NK-92 treated with Interleukin-12 subunit alpha and Interleukin-12 subunit beta, amount 100 ng/mL, for 24 hours (cell line): ENCODE data around the gene HDAC4.
"Not testable (repeated sequence)": the region's sequence is repeated elsewhere in the genome, so short reads cannot be mapped to it uniquely, and the experiment has no call there.

Source experiments
- DNase-seq: peaks from one replicate; lab custom pipeline; 2025; lab: John Stamatoyannopoulos, UW

HDAC4 gene

DNA sequence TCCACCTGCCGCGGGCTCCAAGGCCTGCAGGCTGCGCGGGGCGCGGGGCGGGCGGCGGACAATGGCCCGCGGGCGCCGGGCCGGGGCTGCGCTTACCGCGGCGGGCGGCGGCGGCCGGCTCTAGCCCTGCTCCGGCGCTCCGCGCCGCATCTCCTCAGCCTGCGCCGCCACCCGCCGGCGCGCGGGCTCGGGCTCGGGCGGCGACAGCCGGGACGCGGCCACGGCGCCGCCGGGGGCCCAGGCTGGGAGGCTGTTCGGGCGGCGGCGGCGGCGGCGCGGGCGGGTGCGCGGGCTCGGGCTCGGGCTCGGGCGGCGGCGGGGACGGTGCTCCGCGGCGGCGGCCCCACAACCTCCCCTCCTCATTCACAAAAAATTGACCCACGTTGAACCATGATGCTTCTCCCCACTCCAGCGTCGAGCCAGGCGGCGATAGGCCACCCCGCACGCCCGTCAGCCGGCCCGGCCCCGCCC is at the start of gene HDAC4:
TSS of gene HDAC4 (minus strand) at position 425 of the 471 bp plus-strand sequence. CDS start 48,321 bp downstream, outside the sequence.
- no peak for DNase-seq

DNA sequence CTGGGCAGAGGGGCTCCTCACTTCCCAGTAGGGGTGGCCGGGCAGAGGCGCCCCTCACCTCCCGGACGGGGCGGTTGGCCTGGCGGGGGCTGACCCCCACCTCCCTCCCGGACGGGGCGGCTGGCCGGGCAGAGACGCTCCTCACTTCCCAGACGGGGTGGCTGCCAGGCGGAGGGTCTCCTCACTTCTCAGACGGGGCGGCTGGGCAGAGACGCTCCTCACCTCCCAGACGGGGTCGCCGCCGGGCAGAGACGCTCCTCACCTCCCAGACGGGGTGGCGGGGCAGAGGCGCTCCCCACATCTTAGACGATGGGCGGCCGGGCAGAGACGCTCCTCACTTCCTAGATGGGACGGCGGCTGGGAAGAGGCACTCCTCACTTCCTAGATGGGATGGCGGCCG is 48.6 kb upstream of the HDAC4 start:
- DNase-seq: not testable (repeated sequence)

GRCh38 chr2:239445771-239446524 is 45.1 kb upstream of the HDAC4 start:
- DNase-seq: no peak

DNA sequence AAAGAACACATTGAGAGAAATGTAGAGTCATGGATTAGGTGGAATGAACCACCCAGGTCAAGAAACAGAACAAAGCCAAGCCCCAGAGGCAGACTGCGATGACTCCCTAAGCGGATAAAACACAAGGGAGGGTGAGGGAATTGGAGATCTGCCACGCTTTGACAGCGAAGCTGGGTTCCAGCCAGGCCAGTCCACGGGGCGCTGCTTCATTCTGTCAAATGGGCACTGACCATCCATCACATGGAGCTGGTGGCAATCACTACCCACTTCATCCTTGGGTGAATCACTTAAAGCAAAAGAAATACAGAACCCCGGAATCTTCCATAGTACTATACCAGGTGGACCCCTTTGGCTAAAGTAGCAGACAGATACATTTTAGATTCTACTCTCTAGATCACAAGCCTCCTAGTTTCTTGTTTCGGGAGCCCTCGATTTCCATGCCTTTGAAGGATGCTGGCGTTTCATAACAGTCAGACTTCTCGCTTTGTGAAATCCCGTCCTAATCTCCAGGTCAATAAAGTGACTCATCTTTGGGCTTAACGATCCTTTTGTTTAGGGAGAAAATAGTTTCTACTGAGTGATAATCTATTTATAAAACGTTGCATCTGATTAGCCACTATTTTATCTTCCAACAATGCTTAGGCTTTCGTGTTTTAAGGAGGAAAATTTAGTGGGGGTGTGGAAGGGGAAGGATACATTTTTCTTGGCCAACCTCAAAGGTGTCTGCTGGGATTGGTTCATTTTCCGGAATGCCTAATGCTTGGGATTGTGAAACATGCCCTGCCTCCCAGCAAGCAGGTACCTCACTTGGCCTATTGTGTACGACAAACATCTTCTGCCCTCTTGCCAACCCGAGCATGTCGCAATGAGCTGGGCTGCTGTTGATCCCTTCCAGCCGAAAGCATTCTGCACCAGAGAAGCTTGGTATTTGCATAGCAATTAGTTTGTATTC is 44.1 kb upstream of the HDAC4 start:
- DNase-seq: no peak

DNA sequence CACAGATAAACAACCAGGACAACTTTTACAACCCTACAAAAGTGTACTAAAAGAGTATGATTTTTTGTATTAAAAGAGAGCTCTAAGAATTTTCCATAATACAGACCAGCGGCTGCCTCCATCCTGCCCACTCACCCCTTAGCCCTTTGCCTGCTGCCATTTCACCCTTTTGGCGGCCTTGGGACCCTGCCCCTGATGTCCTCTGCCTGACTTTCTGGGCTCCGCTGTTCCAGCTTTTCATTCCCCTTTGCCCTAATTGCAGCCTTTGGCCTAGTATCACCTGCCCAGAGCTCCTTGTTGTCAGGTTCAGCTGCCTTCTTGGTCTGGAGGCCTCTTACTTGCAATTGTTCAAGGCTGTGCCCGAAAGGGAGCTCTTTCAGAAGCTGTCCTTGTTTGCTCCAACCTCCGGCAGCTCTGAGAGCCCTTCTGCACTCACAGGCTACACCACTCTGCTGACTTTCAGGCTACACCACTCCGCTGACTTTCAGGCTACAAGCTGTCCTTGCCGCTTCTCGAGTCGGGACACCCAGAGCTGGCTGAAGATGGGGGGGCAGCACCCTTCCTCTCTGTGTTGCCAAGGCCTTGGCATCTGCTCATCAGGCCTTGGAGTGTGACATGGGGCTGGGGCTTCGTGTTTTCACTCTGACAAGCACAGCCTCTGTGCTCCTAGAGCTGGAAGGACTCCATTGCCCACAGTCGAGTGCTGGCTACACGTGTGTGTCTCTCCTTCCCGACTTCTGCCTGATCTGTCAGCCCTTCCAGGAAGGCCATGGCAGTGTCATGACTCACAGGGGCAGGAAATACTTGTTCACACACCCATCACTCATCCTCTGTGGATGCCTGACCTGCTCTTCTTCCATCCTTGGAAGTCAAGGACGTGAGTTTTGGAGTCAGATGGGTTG is 43.1 kb upstream of the HDAC4 start:
- no peak for DNase-seq

DNA sequence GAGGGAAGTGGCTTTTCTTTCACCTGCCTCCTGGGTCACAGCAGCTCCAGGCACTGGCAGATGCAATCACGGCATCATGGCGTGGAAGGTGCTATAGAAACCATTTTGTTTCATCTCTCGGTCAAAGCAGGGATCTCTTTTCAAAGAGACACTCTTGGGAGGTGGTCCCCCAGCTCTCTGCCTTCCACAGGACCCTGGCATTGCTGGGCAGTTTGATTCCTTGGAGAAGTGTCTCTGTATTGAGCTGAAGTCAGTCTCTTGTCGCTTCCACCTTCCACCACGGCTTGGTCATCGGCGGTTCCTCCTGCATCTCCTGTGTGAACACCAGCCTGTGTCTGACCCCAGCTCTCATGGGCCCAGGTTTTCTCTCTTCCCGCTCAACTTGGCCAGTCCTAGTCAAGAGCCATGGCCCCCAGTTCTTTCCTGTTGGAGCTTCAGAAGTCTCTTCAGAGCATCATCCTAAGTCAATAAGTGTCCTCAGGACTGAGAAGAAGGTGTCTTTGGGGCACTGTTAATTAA is 42.3 kb upstream of the HDAC4 start:
- no peak for DNase-seq

DNA sequence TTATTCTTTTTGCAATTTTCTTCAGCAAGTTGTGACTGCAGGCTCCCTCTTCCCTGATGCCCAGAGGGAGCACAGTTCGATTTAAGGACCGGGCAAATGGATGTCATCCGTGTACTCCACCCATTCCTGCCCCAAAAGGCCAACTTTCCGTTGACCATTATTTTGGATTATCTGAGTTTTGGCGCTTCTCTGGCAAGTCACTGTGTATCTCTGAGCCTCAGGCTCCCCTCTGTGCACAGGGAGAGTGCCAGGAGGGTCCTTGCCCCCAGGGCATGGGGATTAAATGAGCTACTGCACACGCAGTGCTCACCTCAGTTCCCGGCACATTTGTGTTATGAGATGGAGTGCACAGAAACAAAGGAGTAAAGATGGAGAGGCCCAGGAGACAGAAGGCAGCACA is 41.4 kb upstream of the HDAC4 start:
- DNase-seq: no peak

DNA sequence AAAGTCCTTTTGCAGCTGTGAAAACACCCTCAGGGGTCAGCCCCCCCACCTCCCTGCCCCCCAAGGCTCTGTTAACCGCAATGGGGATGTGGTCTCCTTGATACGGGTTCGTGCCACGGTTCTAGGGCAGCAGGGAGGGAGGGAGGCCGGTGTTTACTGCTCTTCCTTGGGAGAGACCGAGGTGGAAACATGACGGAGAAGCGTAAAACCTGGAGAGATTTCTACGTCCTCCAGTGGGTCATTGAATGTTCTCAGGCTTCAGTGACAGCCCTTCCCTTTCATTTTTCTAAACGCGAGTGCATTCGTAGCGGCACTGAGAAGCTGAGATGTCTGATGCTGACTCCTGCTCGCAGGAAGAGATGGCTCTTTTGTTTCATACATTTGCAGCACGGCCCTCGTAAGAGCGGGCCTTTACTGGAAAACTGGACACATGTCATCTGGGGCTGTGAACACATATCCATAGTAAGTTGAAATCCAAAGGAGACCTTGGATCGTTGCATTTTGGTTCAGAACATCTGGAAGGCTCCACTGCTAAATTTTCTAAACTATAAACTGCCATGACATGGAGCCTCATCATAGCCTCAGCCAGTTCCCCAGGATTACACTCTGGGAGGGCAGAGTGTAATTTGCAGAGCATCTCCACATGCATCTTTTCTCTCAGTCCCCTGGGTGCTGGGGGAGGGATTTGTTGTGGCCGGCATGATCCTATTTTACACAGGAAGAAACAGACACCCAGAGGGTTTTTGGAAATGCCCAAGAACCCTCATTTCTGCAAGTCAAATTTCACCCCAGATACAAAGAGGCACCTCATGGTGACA is 40.6 kb upstream of the HDAC4 start:
- no peak for DNase-seq

DNA sequence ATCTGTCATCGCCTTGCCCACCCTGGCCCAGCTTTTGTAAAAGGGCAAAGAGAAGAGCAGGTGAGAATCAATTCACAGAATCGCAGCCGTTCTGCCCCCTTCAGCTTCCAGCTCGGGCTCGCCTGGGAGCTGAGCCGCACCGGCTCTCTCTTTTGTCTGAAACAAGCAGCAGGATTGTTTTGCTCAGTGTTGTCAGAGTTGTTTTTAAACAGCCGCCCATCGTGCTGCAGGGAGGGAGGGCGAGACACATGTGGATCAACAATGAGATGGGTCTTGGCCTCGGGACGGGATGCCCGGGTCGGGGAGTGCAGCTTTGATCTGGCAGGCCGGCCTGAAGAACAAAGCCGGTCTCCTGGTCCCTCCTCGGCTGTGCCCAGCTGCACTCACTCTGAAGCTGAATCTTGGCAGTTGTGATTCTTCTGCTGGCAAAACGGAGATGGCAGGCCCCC is 39.7 kb upstream of the HDAC4 start:
- DNase-seq: no peak

- DNase-seq: no peak
Measured at GRCh38 chr2:239439754-239440315, 39.0 kb upstream of the HDAC4 start.

DNA sequence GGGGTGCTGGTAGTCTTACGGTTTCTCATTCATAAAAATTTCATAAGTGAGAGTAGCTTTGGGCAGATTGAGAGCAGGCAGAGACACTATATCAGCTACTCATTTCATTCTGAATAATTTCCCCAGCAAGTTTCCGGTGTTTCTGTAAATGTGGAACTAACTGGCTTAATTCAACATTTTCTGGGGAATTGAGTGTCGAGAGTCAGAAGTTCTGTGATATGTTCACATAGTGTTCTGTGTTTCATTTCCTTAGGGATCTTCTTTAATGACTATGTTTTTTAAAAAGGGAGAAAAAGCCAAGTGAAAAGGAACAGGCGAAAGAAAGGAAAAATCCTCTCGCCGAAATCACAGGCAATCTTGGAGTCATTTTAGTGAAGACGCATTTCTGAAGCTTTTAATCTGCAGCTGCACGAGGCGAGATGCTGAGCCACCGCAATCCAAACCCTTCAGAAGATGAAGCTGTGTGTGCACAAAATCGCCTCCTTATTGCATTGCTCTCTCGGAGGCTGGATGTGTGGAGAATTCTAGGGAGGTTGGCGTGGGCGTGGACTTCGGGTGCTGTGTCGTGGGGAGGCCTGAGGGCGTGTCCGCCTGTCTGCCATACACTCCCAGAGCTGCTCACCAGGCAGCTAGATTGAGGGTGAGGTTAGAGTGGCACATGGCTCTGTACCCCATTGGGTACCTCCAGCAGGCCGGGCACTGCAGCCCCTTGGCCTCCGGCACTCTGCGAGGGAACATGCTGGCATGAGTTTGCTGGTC is 38.4 kb upstream of the HDAC4 start:
- DNase-seq: no peak

DNA sequence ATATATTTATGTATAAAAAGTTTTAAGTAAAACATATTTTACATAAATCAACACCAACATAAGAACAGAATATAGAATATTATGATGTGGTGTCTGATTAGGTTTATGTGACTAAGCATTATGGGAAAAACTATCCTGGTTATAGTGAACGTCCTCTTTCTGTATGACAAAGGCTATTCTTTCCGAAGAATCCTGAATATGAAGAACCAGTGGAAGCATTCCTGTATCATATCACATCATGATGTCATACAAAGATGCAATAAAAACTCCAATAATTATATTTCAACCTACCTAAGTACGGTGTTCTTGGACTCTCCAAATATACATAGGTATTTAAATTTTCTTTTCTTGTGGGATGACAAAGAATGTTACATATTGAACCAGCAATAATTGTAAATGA is 37.5 kb upstream of the HDAC4 start:
- DNase-seq: no peak

DNA sequence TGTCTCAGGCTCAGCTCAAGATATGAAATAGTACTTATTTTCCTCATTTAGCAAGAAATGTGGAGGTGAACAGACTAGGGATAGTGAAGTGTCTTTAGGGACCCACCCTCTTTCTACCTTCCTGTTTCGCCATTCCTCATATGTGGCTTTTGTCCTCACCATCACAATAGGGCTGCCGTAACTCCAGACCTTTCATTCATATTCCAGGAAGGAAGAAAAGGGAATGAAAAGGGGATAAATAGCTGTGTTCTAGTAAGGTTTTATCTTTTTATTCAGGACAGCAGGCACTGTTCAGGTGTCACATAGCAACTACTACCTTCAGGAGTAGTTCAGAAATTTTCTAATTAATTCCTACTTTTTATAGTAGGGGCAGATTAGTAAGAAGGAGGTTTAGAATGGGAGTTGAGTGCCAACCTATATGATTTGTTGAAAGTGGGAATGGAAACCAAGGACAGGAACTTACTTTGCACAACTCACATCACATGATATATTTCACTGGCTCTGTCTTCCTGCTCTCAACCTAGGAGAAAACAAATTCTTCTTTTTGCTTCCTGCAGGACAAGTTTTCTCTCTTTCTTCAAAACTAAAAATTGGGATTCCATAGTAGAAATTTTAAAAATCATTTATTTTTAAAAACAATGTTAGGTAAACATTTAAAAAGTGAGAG is 36.0 kb upstream of the HDAC4 start:
- no peak for DNase-seq

GRCh38 chr2:239436076-239436475 is 35.3 kb upstream of the HDAC4 start:
- no peak for DNase-seq

GRCh38 chr2:239433777-239434403 is 33.1 kb upstream of the HDAC4 start:
- DNase-seq: no peak

GRCh38 chr2:239432174-239432573 is 31.4 kb upstream of the HDAC4 start:
- no peak for DNase-seq

GRCh38 chr2:239431536-239431935 is 30.7 kb upstream of the HDAC4 start:
- no peak for DNase-seq
